ENCODE data around the gene MTUS2. TPM values are rescaled to one million over a fixed set of nuclear protein-coding genes. Genes with fewer than 3 reads are reported as not detected.

Gene MTUS2
- total RNA-seq, 2 donors from 2014 or later, result 1.6 to 4.8 TPM

- H3K4me3 ChIP-seq, result no peak overlapping the region
- intact Hi-C loops (cut with DNase I), result no loop called here
- no peaks in the 10 kb centered on the region for H3K9me3 ChIP-seq
- no peak for DNase-seq (ENCODE audit: low spot score)
- H3K4me1 ChIP-seq (replicated peaks), result no peaks in the 10 kb centered on the region
- 86% methylated on average over 6 of the region's 6 CpGs for WGBS
- TF ChIP-seq POLR2A (IDR thresholded peaks at IDR 0.05) (no peak), POLR2AphosphoS5 (IDR thresholded peaks at IDR 0.05) (no peak), CTCF (IDR thresholded peaks at IDR 0.05) (no peak)
- no peaks in the 10 kb centered on the region for H3K36me3 ChIP-seq
- no peaks in the 10 kb centered on the region for H3K27me3 ChIP-seq (replicated peaks; ENCODE audit: insufficient read depth)
- no peak overlapping the region for H3K27ac ChIP-seq
These were observed 341.5 kb downstream of the MTUS2 start for GRCh38 chr13:29161676-29162075.

- 44% methylated on average over 6 of the region's 6 CpGs for WGBS
- Histone ChIP-seq H3K9me3 (no peaks in the 10 kb centered on the region), H3K4me1 (replicated peaks) (no peaks in the 10 kb centered on the region), H3K27ac (no peak overlapping the region), H3K27me3 (replicated peaks; ENCODE audit: insufficient read depth) (no peaks in the 10 kb centered on the region), H3K4me3 (no peak overlapping the region), H3K36me3 (no peaks in the 10 kb centered on the region)
- no peak for TF ChIP-seq CTCF (IDR thresholded peaks at IDR 0.05)
- TF ChIP-seq POLR2AphosphoS5 (IDR thresholded peaks at IDR 0.05), result no peak
- no peak for TF ChIP-seq POLR2A (IDR thresholded peaks at IDR 0.05)
- no peak for DNase-seq (ENCODE audit: low spot score)
- intact Hi-C loops (cut with DNase I), result no loop called here
These were observed 342.6 kb downstream of the MTUS2 start for GRCh38 chr13:29162638-29163235.

- DNase-seq (ENCODE audit: low spot score), result no peak
- Histone ChIP-seq H3K36me3 (no peaks in the 10 kb centered on the region), H3K4me3 (no peak overlapping the region), H3K9me3 (no peaks in the 10 kb centered on the region), H3K4me1 (replicated peaks) (no peaks in the 10 kb centered on the region), H3K27me3 (replicated peaks; ENCODE audit: insufficient read depth) (no peaks in the 10 kb centered on the region), H3K27ac (no peak overlapping the region)
- intact Hi-C loops (cut with DNase I), result no loop called here
- 75% methylated on average over 7 of the region's 7 CpGs for WGBS
- TF ChIP-seq CTCF (IDR thresholded peaks at IDR 0.05) (no peak), POLR2A (IDR thresholded peaks at IDR 0.05) (no peak), POLR2AphosphoS5 (IDR thresholded peaks at IDR 0.05) (no peak)
These were observed 344.0 kb downstream of the MTUS2 start for GRCh38 chr13:29164116-29164515.

- H3K4me3 ChIP-seq, result no peak overlapping the region
- H3K27me3 ChIP-seq (replicated peaks; ENCODE audit: insufficient read depth), result no peaks in the 10 kb centered on the region
- H3K4me1 ChIP-seq (replicated peaks), result no peaks in the 10 kb centered on the region
- 83% methylated on average over 3 of the region's 3 CpGs for WGBS
- DNase-seq (ENCODE audit: low spot score), result no peak
- intact Hi-C loops (cut with DNase I), result no loop called here
- no peaks in the 10 kb centered on the region for H3K9me3 ChIP-seq
- TF ChIP-seq CTCF (IDR thresholded peaks at IDR 0.05) (no peak), POLR2AphosphoS5 (IDR thresholded peaks at IDR 0.05) (no peak), POLR2A (IDR thresholded peaks at IDR 0.05) (no peak)
- H3K27ac ChIP-seq, result no peak overlapping the region
- no peaks in the 10 kb centered on the region for H3K36me3 ChIP-seq
These were observed 345.1 kb downstream of the MTUS2 start for GRCh38 chr13:29165216-29165615.

- no peaks in the 10 kb centered on the region for H3K4me1 ChIP-seq (replicated peaks)
- no peaks in the 10 kb centered on the region for H3K9me3 ChIP-seq
- H3K27ac ChIP-seq, result no peak overlapping the region
- WGBS, result 50% methylated on average over 2 of the region's 2 CpGs
- H3K4me3 ChIP-seq, result no peak overlapping the region
- H3K27me3 ChIP-seq (replicated peaks; ENCODE audit: insufficient read depth), result no peaks in the 10 kb centered on the region
- no peak for TF ChIP-seq POLR2A (IDR thresholded peaks at IDR 0.05)
- TF ChIP-seq POLR2AphosphoS5 (IDR thresholded peaks at IDR 0.05), result no peak
- no peak for TF ChIP-seq CTCF (IDR thresholded peaks at IDR 0.05)
- DNase-seq (ENCODE audit: low spot score), result no peak
- no peaks in the 10 kb centered on the region for H3K36me3 ChIP-seq
- intact Hi-C loops (cut with DNase I), result no loop called here
These were observed 345.7 kb downstream of the MTUS2 start for GRCh38 chr13:29165840-29166239.
